Activated CD4-positive, alpha-beta T cell treated with anti-CD3 and anti-CD28 coated beads, Interleukin-2, Interleukin-4, amounts not matched to agents 100 ng/mL and 50 ng/mL, durations not matched to agents 16 hours and 8 hours (primary cell): ENCODE data around the gene ROPN1B.
A peak's percentile ranks its signal among the peaks of the same experiment; 100 is the strongest.
"Not testable (repeated sequence)": the region's sequence is repeated elsewhere in the genome, so short reads cannot be mapped to it uniquely, and the experiment has no call there.

Experiments
- DNase-seq: peaks from one replicate; pipeline ENCODE4 v3.0.0-alpha.2; 2020; ENCODE audit warnings: low spot score

The ROPN1B gene

DNA sequence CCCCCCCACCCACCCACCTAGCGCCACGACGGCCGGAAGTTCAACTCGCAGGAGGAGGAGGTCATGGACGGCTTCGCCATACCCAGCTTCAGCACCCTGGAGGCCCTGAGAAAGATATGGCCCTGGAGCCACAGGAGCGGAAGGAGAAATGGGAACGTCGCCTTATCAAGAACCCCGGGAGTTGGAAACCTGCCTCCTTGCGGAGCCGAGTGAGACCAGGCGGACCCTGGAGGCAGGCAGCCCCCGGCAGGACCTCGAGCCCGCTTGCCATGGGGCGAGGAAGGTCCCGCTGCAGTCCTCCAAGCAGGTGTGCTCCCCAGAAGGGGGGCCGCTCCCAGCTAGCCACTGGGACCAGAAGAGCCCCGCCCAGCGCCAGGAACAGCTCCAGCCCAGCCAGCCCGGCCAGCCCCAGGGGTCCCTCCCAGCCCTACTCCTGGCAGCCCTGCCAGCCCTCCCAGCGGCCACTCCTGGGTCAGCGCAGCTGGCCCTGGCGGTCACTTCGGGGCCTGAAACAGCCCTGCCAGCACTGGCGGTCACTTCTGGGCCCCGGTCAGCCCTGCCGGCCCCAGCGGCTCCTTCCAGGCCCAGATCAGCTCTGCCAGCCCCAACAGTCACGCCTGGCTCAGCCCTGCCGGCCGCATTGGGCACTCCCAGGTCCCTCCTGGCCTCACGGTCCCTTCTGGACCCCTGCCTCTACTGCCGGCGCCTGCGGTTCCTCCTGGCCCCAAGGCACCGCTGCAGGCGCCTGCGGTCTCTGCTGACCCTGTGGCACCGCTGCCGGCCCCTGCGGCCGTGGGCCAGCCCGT is 10.3 kb upstream of the ROPN1B start:
- no peak for DNase-seq

- no peak for DNase-seq
These were observed 9.5 kb upstream of the ROPN1B start for GRCh38 chr3:125959317-125960065.

GRCh38 chr3:125960066-125960424 is 8.9 kb upstream of the ROPN1B start:
- no peak for DNase-seq

DNA sequence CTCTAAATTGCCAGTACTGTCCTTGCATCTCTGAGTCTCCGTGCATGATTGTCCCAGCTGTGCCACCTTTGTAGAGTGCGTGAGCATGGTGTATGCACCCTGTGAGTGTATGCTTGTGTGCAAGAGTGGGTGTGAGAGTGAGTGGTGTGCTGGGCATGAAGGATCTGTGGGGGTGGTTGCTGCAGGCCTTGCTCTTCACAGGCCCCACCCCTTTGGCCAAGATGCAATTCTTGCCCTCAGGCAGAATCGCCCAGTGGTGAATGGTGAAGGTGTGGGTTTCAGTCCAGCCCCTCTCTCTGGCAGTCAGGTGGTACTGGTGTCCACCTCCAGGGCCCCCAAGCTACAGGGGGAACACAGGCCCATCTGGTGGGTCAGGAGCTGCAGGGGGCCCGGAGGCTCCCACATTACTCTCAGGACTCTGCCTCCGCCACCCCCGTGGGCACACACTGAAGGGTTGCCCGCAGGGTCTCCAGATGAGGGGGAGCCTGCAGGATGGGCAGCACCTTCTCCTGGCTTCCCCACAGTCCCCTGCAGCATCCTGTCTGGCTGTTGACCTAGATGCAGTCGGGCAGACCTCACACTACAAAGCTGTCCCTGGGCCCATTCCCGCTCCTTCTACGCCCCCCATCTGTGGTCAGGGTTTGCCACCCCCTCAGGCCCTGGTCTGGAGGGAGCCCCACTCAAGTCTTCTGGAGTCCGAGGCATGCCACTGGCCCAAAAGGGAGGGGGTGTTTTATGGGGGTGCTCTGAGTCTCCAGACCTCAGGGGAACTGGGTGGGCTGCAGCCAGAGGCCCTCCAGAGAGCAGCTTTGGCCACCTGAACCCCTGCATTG is 8.3 kb upstream of the ROPN1B start:
- no peak for DNase-seq

GRCh38 chr3:125961289-125961589 is 7.7 kb upstream of the ROPN1B start:
- no peak for DNase-seq

DNA sequence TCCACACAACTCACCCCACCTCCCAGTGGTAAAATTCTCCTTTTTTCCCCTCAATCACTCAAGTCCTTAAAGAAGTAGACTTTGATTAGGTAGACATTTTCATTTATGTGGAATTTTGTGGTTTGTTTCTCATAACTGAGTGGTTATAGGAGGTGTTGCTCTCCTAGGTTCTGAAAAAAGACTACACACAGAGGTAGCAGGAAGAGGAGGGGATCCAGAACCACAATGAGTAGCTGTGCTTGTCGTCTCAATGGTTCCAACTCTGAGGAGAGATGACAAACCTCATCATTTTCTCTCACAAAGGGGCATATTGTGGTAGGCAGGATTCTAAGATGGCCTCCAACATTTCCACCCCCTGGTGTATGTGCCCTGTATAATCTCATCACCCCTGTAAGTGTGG is 5.1 kb upstream of the ROPN1B start:
- not testable (repeated sequence) for DNase-seq

GRCh38 chr3:125965505-125965904 is 3.5 kb upstream of the ROPN1B start:
- DNase-seq = no peak

DNA sequence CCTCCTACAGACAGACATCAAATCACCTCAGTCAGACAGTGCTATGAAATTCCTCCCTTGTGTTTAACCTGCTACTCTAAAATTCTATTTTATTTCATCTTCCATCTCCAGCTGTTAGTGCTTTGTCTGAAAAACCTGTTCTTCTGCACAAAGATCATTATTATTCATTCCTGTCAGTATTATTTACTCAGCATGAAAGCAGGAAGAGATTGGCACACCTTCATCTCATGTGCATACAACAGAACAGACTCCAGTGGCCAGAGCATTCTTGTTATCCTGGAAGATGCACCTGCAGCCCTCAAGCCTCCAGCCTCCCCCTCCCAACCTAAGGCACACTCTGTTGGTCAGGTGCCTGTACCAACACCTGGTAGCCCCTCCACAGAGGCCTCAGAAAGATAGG is 1.8 kb upstream of the ROPN1B start:
- no peak for DNase-seq

- not testable (repeated sequence) for DNase-seq
These were observed 857 bp upstream of the ROPN1B start for GRCh38 chr3:125968121-125968520.

DNA sequence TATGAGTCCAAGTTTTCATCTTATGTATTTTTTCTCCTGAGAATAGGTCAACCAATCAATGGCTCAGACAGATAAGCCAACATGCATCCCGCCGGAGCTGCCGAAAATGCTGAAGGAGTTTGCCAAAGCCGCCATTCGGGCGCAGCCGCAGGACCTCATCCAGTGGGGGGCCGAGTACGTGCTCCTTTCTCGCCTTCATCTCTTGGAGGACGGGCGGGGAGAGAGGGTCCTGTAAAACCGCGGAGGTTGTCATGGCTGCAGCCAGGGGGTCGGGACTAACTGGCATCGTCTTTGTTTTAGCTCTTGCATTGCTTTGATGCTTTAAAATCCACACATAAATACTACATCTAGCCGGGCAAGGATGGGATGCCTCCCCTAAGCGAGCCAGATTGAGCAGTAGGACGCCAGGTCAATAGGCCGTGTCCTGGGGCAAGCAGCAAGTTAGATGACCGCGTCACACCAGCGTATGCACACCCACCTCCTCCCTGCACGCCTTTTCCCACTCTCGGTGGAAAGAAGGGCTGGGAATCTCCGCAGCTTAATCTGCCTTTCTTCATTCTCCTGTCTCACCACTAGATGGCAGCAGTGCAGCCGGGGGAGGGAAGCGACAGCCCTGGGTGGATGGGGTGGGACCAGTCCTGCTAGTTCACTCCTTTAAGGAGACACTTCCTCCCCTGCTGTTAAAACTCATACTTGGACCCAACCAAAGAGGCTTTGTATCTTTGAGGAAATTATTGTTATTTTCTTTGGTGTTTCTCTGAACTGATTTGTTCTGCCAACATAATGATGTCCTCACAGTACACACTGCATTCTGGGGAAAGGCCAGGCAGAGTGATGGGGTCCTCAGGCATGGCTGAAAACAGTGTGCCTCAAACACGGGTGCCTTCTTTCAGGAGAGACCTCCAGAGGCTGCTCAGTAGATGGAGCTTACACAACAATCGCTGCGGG is 3.3 kb downstream of the ROPN1B start:
- DNase-seq = peak; percentile 28

DNA sequence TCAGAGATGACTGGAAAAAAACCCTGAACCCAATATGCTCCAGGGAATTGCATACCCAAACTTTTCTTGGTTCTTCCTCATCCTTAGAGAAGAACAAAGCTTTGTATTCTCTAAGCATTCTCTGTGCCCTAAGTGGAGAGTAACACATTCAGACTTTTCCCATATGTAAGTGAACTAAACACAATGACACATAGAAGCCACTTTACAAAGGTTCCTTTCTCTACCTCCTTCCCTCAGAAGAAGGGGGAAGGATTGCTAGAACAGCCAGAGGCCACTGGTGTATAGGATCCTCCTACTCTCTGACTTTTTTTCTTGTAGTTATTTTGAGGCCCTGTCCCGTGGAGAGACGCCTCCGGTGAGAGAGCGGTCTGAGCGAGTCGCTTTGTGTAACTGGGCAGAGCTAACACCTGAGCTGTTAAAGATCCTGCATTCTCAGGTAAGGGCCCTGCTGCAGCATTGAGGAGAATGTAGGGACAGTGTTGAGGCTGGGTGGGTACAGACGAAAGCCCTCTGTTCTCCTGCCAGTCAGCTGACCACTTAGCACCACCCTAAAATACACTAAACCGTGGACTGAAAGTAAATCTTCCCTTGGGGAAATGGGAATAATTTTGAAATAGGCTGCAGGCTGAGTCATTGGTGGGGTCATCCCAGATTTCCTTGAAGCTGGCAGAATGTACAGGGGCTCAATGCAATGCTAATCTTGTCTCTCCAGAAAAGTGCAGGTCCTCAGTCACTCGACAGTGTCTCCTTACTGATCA is 6.4 kb downstream of the ROPN1B start:
- DNase-seq = not testable (repeated sequence)

GRCh38 chr3:125976003-125976390 is 7.0 kb downstream of the ROPN1B start:
- DNase-seq = not testable (repeated sequence)

GRCh38 chr3:125977104-125977503 is 8.1 kb downstream of the ROPN1B start:
- DNase-seq = not testable (repeated sequence)

- not testable (repeated sequence) for DNase-seq
These were observed 16.0 kb downstream of the ROPN1B start for GRCh38 chr3:125984951-125985350.

DNA sequence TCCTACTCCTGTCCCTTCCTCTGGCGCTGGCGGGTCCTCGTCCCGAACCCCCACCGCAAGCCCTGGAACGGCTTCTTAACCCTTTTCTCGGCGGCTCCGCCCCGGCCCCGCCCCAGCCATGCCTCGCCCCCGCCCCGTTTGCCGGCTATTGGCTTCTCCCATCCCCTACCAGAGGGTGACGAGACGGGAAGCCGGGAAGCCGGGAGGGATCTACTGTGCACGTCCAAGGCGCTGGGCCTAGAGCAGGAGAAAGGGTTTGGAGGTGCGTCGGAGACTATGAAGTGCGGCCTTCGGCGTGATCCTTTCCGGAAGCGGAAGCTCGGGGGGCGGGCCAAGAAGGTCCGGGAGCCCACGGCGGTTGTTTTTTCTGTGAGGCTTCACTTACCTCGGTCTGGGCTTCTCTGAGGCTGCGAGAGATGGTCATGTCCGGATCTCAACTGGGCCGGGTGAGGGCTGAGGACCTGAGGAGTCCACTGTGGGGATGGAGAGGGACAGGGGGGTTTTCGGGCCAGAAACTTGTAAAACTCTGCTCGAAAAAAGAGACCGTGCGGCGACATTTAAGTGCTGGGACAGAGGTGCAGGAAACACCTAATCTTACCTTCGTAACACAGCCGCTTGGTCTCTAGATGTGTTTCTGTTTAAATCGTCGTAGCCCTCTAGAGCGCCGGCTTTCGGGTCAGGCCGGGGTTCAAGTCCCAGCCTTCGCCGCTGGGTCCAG is 21.4 kb downstream of the ROPN1B start:
- peak; percentile 68 for DNase-seq

DNA sequence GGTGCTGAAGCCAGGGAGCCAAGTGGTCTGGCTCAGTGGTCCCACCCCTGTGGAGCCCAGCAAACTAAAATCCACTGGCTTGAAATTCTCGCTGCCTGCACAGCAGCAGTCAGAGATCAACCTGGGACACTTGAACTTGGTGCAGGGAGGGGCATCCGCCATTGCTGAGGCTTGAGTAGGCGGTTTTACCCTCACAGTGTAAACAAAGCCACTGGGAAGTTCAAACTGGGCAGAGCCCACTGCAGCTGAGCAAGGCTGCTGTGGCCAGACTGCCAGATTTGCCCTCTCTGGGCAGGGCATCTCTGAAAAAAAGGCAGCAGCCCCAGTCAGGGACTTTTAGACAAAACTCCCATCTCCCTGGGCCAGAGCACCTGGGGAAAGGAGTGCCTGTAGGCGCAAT is 27.8 kb downstream of the ROPN1B start:
- not testable (repeated sequence) for DNase-seq

GRCh38 chr3:126002189-126002588 is 33.2 kb downstream of the ROPN1B start:
- no peak for DNase-seq

DNA sequence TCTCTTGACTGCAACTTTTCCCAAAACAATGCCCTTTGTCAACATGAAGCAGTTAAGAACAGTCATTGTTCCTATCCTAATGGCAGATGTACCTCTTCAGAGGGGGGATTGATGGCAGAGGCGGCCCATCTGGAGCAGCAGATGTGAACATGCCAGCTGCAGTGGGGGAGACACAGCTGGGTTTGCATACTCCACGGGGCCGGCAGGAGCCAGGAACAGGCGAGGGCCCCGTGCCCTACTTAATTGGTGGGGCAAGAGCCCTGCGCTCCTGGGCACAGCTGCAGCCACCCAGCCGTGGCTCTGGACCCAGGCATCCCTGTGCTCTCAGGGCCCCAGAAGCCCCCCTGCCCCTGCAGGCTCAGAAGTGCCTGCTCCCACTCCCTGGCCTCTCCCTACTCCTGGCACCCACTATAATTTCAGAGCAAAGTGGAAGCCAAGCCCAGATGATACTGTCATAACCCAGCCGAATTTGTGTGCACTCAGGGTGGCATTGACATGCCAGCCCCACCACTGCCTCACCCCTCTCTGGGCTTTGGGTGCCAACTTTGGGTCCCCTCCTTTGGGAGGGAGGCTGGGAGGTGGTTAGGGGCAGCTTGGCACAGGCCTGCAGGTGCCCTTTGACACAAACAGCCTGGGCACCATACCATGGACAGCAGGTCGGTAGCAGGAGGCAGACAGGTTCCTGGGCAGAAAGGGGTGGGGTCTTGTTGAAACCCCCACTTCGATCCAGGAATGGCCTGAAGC is 34.6 kb downstream of the ROPN1B start:
- no peak for DNase-seq

DNA sequence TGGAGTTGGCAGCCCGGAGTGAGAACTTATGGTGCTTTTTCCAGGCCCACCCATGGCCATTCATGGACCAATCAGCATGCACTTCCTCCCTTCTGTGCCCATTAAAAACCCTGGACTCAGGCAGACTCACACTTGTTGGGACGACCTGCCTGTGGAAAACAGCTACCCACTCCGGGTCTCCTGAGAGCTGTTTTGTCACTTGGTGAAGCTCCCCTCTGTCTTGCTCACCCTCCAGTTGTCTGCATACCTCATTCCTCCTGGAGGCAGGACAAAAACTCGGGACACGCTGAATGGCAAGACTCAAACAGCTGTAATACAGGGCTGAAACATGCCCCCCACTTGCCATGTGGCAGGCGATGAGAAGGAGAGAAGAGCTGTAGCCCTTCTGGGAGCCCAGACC is 35.2 kb downstream of the ROPN1B start:
- DNase-seq = no peak

DNA sequence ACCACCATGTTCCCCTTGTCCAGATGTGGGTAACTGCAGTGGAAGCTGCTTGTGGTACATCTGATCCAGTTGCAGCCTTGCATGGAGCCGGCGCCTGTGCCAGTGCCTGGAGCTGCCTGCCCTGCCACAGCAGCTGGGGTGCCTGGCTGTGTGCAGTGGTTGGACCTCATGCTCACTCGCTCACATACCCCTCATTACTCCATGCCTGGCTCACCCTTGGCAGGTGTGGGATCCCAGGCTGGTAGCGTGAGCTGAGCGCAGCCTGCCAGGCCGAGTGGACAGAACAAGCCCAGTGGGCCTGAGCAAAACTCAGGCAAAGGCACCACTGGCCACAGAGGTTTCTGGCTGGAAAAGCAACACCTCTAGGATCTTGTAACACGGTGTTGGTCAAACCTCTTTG is 35.7 kb downstream of the ROPN1B start:
- no peak for DNase-seq
